Measurements from ENCODE around the gene MYZAP.

DNA sequence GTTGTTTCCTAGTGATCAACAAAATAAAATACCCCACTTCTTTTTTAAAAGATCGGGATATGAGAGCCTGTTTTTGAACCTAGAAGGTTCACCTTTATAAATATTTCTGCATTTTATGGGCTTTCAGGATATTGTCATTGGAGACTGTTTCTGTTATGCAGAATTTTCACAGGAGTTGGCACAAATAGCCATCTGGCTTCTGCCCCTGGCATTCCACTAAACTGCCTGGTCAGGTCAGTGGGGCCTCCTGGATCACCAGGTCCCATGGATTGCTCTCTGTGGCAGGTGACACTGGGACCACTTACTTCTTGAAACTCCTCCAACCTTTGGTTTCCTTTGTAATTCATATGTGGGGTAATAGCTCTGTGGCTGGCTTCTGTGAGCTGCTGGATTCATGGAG lies 89.3 kb downstream of the MYZAP start:
- TF ChIP-seq, protein P1, sequence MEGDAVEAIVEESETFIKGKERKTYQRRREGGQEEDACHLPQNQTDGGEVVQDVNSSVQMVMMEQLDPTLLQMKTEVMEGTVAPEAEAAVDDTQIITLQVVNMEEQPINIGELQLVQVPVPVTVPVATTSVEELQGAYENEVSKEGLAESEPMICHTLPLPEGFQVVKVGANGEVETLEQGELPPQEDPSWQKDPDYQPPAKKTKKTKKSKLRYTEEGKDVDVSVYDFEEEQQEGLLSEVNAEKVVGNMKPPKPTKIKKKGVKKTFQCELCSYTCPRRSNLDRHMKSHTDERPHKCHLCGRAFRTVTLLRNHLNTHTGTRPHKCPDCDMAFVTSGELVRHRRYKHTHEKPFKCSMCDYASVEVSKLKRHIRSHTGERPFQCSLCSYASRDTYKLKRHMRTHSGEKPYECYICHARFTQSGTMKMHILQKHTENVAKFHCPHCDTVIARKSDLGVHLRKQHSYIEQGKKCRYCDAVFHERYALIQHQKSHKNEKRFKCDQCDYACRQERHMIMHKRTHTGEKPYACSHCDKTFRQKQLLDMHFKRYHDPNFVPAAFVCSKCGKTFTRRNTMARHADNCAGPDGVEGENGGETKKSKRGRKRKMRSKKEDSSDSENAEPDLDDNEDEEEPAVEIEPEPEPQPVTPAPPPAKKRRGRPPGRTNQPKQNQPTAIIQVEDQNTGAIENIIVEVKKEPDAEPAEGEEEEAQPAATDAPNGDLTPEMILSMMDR (IDR thresholded peaks at IDR 0.05 in 2 of 3, conservative IDR thresholded peaks at IDR 0.05 in 1 of 3; ENCODE audit: insufficient read depth in 2 of 3, low read depth in 1 of 3, low read length in 3 of 3): no peak
- TF ChIP-seq, protein P2, sequence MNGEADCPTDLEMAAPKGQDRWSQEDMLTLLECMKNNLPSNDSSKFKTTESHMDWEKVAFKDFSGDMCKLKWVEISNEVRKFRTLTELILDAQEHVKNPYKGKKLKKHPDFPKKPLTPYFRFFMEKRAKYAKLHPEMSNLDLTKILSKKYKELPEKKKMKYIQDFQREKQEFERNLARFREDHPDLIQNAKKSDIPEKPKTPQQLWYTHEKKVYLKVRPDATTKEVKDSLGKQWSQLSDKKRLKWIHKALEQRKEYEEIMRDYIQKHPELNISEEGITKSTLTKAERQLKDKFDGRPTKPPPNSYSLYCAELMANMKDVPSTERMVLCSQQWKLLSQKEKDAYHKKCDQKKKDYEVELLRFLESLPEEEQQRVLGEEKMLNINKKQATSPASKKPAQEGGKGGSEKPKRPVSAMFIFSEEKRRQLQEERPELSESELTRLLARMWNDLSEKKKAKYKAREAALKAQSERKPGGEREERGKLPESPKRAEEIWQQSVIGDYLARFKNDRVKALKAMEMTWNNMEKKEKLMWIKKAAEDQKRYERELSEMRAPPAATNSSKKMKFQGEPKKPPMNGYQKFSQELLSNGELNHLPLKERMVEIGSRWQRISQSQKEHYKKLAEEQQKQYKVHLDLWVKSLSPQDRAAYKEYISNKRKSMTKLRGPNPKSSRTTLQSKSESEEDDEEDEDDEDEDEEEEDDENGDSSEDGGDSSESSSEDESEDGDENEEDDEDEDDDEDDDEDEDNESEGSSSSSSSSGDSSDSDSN (IDR thresholded peaks at IDR 0.05; ENCODE audit: borderline replicate concordance in 1 of 2, low read depth in 2 of 2, low read length in 2 of 2): no peak
